Myocyte (in vitro differentiated cells): Measurements from ENCODE around the gene ANKS1B. TPM values are rescaled to one million over a fixed set of nuclear protein-coding genes. Genes with fewer than 3 reads are reported as not detected.
"Not testable (repeated sequence)": the region's sequence is repeated elsewhere in the genome, so short reads cannot be mapped to it uniquely, and the experiment has no call there.

Experiments
- DNase-seq: peaks from one replicate; pipeline ENCODE4 v3.0.0-alpha.2; 2012; ENCODE audit warnings: low read depth
- total RNA-seq: library from RNA; depleted of rRNA; stranded (reverse); fragments of >200 nt; gene quantifications from 2 replicates; pipeline ENCODE4 v1.2.3, GENCODE V29; 2014

Gene ANKS1B
- total RNA-seq, 1 donor from 2014 or later = 1.5 TPM

- no peak for DNase-seq
Measured at GRCh38 chr12:98977186-98977585, 1007.5 kb downstream of the ANKS1B start.

DNA sequence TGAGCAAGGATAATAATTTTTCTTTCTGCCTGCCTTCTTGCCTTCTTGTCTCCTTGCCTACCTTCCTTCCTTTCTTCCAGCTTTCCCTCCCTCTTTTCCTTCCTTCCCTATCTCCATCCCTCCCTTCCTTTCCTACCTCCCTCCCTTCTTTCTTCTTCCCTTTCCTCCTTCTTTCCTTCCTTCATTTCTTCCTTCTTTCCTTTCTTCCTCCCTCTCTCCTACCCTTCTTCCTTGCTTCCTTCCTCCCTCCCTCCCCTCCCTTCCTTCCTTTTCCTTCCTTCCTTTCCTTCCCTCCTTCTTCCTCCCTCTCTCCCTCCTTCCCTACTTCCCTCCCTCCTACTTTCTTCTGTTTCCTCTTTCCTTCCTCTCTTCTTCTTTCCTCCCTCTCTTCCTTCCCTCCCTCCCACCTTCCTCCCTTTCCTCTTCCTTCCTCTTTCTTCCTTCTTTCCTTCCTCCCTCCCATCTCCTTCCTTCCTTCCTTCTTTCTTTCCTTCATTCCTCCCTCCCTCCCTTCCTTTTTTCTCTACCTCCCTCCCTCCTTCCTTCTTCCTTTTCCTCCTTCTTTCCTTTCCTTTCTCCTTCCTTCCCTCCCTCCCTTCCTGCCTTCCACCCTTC, 1009.9 kb downstream of the ANKS1B start:
- DNase-seq = no peak

GRCh38 chr12:98973395-98973794, 1011.3 kb downstream of the ANKS1B start:
- no peak for DNase-seq

DNA sequence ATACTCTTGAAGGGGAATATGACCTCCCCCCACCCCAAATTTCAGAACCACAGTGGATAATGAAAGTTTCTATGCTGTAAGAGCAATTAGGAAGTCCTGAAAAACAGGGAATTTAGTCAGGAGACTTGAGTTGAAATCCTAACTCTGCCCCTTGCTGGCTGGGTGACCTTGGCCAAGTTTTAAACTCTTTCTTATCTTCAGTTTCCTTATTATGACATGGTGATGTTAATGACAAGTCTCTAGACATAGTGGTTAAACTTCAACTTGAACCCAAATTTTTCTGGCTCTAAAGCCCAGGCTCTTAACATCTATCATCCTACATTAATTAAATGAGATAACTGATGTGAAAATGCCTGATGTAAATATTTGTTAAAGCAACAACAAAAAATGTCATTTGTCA, 1013.8 kb downstream of the ANKS1B start:
- DNase-seq = no peak

DNA sequence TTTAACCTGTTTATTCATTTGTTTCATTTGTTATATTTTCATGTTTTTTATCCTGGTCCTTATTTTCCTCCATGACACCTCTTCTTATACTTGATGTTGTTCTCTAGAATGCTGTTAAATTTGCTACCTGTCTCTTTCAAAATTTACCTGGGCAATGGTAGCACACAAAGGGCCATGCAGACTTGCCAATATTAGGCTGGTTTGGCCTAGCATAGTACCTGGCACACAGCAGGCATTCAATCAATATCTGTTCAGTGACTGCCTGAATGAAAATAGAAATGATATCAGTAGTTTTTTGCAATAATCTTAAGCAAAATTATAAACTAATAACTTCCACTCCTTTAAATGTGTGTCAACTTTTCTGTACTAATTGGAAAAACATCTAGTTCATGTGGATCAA, 1014.5 kb downstream of the ANKS1B start:
- DNase-seq = no peak

GRCh38 chr12:98968896-98969295, 1015.8 kb downstream of the ANKS1B start:
- DNase-seq = no peak

DNA sequence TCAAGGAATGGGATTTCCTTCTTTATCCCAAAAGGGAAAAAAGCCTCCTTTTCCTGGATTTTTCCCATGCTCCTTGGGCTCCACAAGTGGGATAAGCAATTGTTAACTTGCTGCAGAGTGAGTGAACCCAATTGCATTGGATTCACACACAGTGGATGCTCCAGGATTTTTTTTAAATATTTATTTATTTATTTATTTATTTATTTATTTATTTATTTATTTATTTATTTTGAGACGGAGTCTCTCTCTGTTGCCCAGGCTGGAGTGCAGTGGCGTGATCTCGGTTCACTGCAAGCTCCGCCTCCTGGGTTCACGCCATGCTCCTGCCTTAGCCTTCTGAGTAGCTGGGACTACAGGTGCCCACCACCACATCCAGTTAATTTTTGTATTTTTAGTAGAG, 1027.6 kb downstream of the ANKS1B start:
- DNase-seq = not testable (repeated sequence)

GRCh38 chr12:98955284-98955683, 1029.5 kb downstream of the ANKS1B start:
- no peak for DNase-seq

DNA sequence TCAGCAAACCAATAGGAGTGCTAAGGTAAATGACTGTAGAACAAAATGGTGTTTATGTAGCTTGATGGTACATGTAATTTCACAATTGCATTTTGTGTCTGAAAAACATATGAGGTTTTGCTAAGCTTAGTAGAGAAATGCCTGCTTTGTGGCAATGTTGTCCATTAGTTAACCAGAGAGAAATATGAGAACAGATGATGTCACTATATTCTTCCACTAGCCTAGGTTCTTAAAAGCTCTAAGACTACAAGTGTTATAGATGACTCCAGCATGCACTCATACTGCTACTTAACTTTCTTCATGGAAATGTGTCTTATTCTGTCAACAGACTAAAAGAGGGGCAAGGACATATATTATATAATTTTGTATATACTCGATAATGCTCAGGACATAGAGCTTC, 1030.2 kb downstream of the ANKS1B start:
- no peak for DNase-seq

GRCh38 chr12:98951406-98951805, 1033.3 kb downstream of the ANKS1B start:
- DNase-seq = no peak

DNA sequence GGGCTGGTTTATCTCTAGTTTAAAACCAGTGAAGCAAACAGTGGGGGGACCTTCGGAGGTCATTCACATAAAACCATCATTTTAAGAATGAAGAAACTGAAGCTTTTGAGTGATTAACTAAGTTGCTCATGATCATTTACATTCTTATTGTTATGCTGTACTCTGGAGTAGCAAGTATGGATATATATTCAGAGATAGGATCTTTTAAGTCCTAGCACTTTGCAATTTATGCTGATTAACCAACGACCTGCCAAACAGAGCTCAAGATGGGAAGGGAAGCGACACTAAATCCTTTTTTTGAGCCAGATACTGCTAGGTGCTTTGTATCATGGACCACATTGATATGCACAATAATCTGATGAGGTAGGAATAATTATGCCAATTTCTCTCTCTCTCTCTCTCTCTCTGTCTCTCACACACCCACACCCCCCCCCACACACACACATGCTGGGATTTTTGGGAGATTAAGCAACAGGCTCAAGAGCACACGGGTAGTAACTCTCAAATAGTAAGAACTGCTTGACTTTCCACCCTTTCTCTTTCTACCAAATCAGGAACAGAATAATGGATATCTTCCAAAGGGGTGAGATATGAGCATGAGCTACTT, 1036.3 kb downstream of the ANKS1B start:
- no peak for DNase-seq

- no peak for DNase-seq
Measured at GRCh38 chr12:98945864-98946263, 1038.9 kb downstream of the ANKS1B start.

- DNase-seq = no peak
Measured at GRCh38 chr12:98939926-98940325, 1044.8 kb downstream of the ANKS1B start.

DNA sequence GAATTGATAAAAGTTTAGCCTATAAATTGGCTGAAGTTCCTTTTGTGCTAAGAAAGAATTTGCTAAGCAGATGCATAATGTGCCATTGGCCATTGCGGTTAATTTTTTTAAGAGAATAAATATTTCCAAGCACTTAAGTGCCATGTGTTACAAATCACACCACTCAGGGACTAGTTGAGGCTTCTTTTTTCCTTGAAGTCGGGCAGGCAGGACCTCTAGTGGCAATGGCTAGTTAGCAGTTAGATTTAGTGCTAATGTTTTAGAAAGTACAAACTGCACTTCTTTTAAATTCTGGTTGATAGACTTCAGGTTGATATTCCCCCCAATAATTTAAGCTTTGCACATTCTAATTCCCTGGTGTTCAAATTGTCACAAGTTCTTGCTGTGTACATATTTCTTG, 1045.4 kb downstream of the ANKS1B start:
- peak; percentile 22 for DNase-seq

GRCh38 chr12:98935847-98936246, 1048.9 kb downstream of the ANKS1B start:
- no peak for DNase-seq

GRCh38 chr12:98922871-98923270, 1061.9 kb downstream of the ANKS1B start:
- DNase-seq = no peak

GRCh38 chr12:98918176-98918863, 1066.4 kb downstream of the ANKS1B start:
- no peak for DNase-seq

GRCh38 chr12:98916106-98916505, 1068.6 kb downstream of the ANKS1B start:
- no peak for DNase-seq

- DNase-seq = no peak
Measured at GRCh38 chr12:98912401-98912974, 1072.2 kb downstream of the ANKS1B start.

DNA sequence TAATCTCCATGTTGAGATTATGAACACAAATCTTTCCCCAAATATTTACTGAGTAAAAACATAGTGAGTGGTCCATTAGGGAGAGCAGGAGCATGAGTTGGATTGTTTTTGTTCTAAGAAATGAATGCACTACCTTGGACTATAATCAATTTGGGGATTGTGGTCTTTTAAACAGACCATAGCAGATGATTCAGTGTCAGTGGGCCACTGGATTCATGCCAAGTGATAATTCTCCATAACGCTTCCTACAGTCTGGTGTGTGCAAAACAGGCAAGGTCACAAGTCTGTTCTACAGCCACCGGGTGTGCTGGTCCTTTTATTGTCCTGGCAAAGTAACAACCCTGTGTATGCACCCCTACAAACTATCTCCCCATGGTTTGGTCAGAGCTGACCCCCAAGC, 1073.3 kb downstream of the ANKS1B start:
- DNase-seq = no peak

- DNase-seq = no peak
Measured at GRCh38 chr12:98909746-98910145, 1075.0 kb downstream of the ANKS1B start.

DNA sequence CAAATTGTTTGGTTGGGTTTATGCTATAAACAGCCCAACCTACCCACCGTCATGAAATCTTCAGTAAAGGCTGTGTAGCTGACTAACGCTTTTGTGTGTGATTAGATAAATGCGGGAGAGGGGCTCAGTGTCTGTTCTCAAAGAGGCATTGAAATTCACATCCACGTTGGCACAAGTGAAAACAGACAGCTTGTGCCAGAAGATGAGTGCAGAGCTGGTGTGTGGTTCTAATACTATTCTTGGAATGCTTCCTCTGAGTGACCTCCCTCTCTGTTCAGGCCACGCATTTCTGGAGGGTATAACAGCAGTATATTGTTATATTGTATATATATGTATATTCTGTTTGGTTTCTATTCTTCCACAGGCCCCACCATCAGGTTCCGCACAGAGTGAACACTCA, 1075.9 kb downstream of the ANKS1B start:
- DNase-seq = no peak
